Measurements from ENCODE around the gene KCNAB2.

KCNAB2 gene

DNA sequence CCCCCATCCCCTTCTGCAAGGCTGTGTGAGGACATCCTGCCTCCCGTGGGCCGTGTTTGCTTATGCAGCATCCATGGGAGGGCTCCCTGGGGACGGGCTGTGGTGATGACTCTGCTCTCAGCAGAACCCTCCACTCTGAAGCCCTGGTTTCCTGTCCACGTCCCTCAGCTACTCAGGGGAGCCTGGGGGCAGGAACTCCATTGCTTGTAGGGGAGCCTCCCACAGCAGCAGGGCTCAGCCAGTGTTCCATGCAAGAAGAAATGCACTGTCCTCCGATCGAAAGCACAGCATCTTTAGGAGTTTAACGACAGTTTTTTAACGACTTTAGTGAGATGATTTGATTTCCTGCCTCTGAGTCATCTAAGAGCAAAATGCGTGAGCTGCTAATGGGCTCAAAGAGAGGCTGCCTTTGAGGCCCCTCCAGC lies 8.3 kb upstream of the KCNAB2 start:
- Histone ChIP-seq H3K27ac (replicated peaks) (no peak overlapping the region), H3K4me3 (replicated peaks; ENCODE audit: insufficient read depth, low read length) (no peak overlapping the region), H3K27me3 (ENCODE audit: insufficient read depth, poor library complexity, severe bottlenecking) (no peaks in the 10 kb centered on the region)
- DNase-seq (ENCODE audit: low read depth in 1 of 2, low spot score in 1 of 2): peak; percentile 30 to 47
- TF ChIP-seq, protein P1, sequence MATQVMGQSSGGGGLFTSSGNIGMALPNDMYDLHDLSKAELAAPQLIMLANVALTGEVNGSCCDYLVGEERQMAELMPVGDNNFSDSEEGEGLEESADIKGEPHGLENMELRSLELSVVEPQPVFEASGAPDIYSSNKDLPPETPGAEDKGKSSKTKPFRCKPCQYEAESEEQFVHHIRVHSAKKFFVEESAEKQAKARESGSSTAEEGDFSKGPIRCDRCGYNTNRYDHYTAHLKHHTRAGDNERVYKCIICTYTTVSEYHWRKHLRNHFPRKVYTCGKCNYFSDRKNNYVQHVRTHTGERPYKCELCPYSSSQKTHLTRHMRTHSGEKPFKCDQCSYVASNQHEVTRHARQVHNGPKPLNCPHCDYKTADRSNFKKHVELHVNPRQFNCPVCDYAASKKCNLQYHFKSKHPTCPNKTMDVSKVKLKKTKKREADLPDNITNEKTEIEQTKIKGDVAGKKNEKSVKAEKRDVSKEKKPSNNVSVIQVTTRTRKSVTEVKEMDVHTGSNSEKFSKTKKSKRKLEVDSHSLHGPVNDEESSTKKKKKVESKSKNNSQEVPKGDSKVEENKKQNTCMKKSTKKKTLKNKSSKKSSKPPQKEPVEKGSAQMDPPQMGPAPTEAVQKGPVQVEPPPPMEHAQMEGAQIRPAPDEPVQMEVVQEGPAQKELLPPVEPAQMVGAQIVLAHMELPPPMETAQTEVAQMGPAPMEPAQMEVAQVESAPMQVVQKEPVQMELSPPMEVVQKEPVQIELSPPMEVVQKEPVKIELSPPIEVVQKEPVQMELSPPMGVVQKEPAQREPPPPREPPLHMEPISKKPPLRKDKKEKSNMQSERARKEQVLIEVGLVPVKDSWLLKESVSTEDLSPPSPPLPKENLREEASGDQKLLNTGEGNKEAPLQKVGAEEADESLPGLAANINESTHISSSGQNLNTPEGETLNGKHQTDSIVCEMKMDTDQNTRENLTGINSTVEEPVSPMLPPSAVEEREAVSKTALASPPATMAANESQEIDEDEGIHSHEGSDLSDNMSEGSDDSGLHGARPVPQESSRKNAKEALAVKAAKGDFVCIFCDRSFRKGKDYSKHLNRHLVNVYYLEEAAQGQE (IDR thresholded peaks at IDR 0.05; ENCODE audit: insufficient replicate concordance, low read depth): no peak
- TF ChIP-seq POLR2AphosphoS5 (IDR thresholded peaks at IDR 0.05; ENCODE audit: low read depth): peak; percentile 16; the same call in 1 of the 2 replicates

- TF ChIP-seq, protein P1 (IDR thresholded peaks at IDR 0.05; ENCODE audit: insufficient replicate concordance, low read depth): no peak
- TF ChIP-seq POLR2AphosphoS5 (IDR thresholded peaks at IDR 0.05; ENCODE audit: low read depth): no peak
- TF ChIP-seq GABPA (IDR thresholded peaks at IDR 0.05; ENCODE audit: low read depth): no peak
- no peak for TF ChIP-seq SPI1 (IDR thresholded peaks at IDR 0.05; ENCODE audit: borderline replicate concordance, low read depth)
- no peak for TF ChIP-seq CTCF (IDR thresholded peaks at IDR 0.05; ENCODE audit: insufficient read depth, low read length)
- H3K4me3 ChIP-seq (replicated peaks; ENCODE audit: insufficient read depth, low read length): no peak overlapping the region
- H3K27me3 ChIP-seq (ENCODE audit: insufficient read depth, poor library complexity, severe bottlenecking): no peaks in the 10 kb centered on the region
- DNase-seq (ENCODE audit: low read depth in 1 of 2, low spot score in 1 of 2): no peak
- H3K27ac ChIP-seq (replicated peaks): no peak overlapping the region
Measured at GRCh38 chr1:6038603-6039002, 7.1 kb upstream of the KCNAB2 start.

GRCh38 chr1:6039031-6039430 lies 6.7 kb upstream of the KCNAB2 start:
- no peaks in the 10 kb centered on the region for H3K27me3 ChIP-seq (ENCODE audit: insufficient read depth, poor library complexity, severe bottlenecking)
- no peak for DNase-seq (ENCODE audit: low read depth in 1 of 2, low spot score in 1 of 2)
- H3K4me3 ChIP-seq (replicated peaks; ENCODE audit: insufficient read depth, low read length): no peak overlapping the region
- TF ChIP-seq POLR2AphosphoS5 (IDR thresholded peaks at IDR 0.05; ENCODE audit: low read depth) (no peak), CTCF (IDR thresholded peaks at IDR 0.05; ENCODE audit: insufficient read depth, low read length) (no peak), GABPA (IDR thresholded peaks at IDR 0.05; ENCODE audit: low read depth) (no peak), SPI1 (IDR thresholded peaks at IDR 0.05; ENCODE audit: borderline replicate concordance, low read depth) (no peak)
- TF ChIP-seq, protein P1 (IDR thresholded peaks at IDR 0.05; ENCODE audit: insufficient replicate concordance, low read depth): no peak
- no peak overlapping the region for H3K27ac ChIP-seq (replicated peaks)

All from HL-60 (cell line).